Stimulated activated CD8-positive, alpha-beta memory T cell treated with anti-CD3 and anti-CD28 coated beads, Interleukin-4, amount 100 ng/mL, for 48 hours (primary cell): ENCODE data around the gene AGPAT3.
A peak's percentile ranks its signal among the peaks of the same experiment; 100 is the strongest.
"Not testable (repeated sequence)": the region's sequence is repeated elsewhere in the genome, so short reads cannot be mapped to it uniquely, and the experiment has no call there.

Experiments used
- DNase-seq: peaks from one replicate; pipeline ENCODE4 v3.0.0-alpha.2; 2020

The AGPAT3 gene

DNA sequence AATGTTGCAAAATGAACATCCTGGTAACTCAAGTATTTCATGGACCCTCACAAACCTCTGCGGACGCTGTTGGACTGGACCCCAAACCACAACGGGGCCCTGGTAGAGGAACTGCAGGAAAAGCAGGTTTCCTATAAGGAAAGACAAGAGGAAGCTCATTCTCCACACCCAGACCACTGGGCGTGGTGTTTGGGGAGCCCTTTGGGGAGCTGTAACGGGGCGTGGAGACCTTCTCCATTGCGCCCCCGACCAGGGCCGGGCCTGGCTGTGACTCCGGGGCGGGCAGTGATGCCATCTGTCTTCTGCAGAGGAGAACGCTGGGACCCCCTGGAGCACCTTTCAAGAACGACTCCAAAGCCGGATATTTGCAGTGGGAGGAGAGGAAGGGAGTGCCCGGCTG lies 30.0 kb upstream of the AGPAT3 start:
- DNase-seq = no peak

DNA sequence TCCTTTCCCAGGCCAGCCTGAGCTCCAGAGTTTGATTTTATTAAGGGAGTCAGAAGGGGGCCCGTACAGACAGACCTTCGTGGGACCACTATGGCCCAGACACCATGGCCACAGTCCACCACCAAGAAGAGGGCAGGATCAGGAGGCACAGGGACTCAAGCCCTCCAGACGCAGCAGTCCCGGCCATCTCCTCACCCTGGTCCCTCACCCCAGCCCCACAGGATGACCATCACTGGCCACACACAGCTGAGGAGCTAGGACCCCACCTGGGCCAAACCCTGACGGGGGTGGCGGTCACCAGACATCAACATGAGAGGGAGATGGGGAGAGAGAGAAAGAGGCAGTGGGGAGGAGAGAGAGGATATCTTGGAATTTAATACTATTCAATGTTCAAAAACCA lies 29.2 kb upstream of the AGPAT3 start:
- DNase-seq = no peak

DNA sequence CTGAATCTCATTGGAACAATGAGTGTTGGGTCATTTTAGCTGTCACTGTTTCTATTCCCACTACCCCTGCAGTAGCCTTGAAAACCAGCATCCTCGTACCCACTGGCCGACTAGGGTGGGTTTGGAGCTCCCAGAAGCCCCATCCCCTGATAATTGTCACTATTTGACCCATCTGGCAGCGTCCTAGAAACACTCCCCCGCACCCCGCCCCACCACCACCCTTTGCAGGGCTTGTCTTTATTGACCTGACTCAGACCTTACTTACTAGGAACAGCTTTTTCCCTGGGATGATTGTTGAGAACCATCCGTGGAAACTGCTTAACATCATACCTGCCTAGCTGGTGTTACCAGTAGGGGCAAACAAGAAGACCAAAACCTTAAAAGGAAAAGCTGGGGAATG lies 28.4 kb upstream of the AGPAT3 start:
- no peak for DNase-seq

GRCh38 chr21:43840259-43840658 lies 24.8 kb upstream of the AGPAT3 start:
- DNase-seq = no peak

DNA sequence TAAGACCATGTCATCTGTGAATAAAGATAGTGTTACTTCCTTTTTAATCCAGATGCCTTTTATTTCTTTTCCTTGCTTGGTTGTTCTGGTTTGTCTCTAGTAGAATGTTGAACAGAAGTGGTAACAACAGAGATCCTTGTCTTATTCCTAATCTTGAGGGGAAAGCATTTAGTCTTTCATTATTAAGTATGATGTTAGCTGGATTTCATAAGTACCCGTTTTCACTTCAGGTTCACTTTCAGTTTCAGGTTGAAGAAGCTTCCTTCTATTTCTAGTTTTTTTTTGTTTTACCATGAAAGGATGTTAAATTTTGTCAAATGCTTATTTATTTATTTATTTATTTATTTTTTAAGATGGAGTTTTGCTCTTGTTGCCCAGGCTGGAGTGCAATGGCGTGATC lies 22.3 kb upstream of the AGPAT3 start:
- no peak for DNase-seq

DNA sequence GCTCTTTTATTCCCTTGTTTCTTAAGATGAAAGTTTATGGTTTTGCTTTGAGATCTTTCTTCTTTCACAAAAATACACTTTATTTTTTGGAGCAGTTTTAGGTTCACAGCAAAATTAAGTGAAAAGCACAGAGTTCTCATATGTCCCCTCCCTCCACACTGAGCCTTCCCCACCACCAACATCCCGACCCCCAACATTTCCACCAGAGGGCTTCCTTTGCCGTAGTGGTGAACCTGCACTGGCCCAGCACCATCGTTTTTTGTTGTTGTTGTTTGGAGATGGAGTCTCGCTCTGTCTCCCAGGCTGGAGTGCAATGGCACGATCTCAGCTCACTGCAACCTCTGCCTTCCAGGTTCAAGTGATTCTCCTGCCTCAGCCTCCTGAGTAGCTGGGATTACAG lies 20.1 kb upstream of the AGPAT3 start:
- DNase-seq = not testable (repeated sequence)

GRCh38 chr21:43845386-43845785 lies 19.6 kb upstream of the AGPAT3 start:
- DNase-seq = no peak

DNA sequence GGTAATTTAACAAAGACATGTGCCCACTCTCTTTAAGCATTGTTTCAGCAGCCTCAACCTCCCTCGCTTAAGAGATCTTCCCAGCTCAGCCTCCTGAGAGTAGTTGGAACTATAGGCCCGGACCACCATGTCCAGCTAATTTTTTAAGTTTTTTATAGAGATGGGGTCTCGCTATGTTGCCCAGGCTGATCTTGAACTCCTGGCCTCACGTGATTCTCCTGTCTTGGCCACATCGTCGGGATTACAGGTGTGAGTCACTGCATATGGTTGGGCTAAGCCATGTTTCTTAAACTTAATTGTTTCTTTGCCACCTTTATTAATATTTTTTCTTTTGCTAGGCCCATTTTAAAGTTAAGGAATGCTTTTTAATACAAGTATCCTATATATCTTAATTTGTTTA lies 18.6 kb upstream of the AGPAT3 start:
- no peak for DNase-seq

DNA sequence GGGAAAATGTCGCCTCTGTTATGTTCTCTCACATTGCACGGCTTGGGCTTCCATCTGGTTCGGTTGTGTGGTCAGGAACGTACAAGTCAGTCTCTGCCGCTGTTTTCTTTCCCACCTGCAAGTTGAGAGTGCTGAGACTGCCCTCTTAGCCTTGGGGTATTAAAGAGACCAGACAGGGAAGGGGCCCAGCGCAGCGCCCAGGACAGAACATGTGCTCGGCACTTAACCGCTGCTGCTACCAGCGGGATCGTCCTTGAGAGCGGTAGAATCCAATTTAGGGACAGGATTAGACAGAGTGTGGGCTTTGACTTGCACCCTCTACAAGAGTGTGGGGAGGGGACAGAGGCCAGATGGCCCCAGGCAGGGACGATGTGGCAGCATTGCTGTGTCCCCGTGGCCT lies 17.7 kb upstream of the AGPAT3 start:
- DNase-seq = no peak

- DNase-seq = no peak
These were observed 16.3 kb upstream of the AGPAT3 start for GRCh38 chr21:43848771-43849170.

DNA sequence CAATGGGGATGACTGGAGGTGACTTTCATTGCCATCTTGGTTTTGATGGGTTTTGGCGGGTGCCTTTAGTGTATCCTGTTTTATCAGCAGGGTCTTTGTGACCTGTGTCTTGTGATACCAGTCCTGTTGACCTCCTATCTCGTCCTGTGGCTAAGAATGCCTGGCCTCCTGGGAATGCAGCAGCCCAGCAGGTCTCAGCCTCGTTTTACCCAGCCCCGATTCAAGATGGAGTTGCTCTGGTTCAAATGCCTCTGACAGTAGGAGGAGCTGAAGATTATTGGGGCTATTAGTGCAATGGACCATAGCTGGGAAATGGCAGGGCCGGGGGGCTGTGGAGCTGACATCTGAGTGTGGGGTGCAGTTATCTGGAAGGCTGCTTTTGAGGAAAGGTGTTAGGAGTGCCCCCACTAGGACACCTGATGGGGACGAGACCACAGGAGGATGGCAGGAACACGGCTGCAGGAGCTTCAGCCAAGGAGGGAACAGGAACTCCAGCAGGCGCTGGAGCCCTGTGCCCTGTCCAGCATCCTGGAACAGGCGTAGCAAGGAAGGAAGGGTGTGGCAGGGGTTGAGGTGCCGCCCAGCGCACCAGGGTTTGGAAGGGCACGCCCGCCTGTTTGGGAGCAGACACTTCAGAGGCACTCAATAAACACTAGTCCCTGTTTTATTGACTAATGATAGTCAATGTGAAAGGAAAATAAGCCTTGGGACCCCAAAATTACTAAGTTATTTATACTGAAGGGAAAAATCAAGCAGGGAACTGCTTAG lies 15.3 kb upstream of the AGPAT3 start:
- DNase-seq = no peak

DNA sequence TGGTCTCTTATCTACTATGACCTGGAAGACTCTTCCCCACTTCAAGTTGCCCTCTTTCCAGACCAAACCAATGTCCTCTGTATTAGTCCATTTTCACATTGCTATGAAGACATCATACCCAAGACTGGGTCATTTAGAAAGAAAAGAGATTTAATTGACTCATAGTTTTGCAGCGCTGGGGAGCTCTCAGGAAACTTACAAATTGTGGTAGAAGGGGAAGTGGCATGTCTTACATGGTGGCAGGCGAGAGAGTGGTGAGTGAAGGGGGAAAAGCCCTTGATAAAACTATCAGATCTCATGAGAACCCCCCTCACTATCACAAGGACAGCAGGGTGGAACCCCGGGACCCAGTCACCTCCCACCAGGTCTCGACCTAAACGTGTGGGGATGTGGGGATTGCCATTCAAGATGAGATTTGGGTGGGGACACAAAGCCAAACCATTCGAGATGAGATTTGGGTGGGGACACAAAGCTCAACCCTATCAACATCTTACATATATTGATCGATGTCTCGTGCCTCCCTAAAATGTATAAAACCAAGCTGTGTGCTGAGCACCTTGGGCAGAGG lies 14.2 kb upstream of the AGPAT3 start:
- no peak for DNase-seq

DNA sequence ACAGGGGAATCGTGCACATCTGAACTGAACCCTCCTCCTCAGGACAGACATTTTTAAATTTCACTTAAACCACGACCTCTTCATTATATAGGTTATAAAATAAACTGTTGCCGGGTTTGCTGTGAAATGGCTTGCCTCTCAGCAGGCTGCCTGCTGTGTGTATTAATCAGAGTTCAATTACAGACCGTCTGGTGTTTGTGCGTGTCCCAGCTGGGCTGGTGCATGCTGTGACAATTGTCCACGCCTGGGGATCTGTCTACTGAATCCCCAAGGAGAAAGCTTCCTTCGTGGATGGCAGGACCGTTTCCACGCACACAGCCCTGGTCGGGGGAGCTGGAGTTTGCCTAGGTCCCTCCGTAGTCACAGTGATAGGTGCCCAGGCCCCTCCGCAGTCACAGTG lies 13.4 kb upstream of the AGPAT3 start:
- no peak for DNase-seq

GRCh38 chr21:43853851-43854772 lies 10.9 kb upstream of the AGPAT3 start:
- DNase-seq = no peak

DNA sequence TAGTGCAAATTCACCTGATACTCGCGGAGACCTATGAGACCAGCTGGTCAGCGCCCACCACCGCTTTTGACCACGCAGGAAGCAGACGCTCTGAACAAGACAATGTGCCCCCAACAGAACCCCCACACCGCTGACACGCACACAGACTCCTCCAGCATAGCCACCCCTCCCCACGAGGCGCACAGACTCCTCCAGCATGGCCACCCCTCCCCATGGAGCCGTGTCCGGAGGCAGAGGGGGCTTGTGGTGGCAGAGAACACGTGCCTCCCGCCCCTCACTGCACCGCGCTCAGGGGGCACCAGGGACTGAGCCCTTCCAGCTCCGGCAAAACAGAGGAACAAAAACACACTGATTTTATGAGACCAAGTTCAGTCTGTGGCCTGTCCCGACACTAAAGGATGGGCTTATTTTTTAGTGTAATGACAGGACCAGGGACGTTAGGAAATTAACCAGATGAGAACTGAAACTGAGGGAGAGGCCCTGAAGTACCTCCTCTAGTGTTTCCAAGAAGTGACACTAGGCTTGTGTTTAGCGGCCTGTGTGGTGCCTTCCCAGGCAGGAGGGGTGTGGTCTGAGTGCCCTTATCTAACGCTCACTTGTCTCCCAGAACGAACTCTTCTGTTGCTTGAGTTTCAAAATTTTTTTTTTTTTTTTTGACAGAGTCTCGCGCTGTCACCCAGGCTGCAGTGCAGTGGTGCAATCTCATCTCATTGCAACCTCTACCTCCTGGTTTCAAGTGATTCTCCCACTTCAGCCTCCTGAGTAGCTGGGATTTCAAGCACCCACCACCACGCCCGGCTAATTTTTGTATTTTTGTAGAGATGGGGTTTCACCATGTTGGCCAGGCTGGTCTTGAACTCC lies 10.0 kb upstream of the AGPAT3 start:
- DNase-seq = peak; percentile 59

DNA sequence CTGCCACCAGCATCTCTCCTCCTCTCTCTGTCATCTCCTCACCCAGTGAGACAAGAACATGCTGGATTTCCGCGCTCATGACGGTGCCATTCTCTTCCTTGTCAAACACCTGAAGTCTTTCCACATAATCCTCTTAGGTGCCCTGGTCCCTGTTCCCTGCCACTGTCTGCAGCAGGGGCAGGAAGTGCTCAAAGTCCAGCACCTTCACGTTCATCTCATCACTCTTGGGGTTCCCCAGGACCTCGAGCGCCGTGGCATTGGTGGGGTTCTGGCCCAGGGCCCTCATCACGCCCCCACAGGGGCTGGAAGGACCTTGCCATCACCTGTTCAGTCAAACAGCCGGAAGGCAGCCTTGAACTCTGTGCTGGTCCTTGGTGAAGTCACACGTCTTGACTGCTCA lies 9.1 kb upstream of the AGPAT3 start:
- DNase-seq = no peak

DNA sequence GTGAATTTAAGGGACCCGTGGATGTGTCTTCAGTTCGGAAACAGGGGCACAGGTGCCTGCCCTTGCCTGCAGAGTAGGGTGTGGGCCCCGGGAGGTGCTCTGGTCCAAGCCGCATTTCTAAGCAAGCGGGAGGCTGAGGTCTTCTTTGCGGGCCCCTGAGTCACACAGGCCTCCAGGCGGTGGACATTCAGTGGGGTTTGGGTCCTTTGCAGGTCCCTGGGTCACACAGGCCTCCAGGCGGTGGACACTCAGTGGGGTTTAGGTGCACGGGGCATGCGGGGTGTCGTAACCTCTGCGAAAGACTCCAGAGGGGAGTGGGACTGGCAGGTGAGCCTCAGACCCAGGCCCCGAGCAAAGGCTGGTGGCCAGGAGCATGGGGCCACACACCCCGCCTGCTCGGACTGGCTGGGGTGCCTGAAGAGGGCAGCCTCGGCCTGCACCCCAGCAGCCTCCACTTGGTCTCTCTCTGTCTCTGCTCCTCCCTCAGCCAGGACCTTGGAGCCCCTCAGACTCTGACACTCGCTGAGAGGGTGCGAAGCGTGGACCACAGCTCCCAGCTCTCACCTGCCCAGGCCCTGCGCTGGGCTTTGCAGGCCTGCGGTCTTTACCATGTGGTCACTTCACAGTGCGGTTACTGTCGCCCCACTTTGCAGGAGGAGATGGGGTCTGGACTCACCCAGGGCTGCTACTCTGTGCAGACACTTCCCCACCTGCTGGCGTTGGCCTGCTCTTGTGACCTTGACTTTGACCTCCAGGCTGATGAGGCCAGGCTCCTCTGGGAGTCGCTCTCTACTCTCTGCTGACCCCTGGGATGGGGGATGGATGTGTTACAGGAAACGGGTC lies 6.0 kb upstream of the AGPAT3 start:
- no peak for DNase-seq

DNA sequence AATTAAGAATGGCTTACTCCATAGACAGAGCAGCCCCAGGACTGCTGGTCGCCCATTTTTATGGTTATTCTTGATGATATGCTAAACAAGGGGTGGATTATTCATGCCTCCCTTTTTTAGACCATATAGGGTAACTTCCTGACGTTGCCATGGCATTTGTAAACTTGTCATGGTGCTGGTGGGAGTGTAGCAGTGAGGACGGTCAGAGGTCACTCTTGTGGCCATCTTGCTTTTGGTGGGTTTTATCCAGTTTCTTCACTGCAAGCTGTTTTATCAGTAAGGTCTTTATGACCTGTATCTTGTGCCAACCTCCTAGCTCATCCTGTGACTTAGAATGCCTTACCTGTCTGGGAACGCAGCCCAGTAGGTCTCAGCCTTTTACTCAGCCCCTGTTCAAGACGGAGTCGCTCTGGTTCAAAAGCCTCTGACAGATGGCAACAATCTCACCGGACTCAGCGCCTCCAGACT lies 5.2 kb upstream of the AGPAT3 start:
- no peak for DNase-seq

- no peak for DNase-seq
These were observed 3.3 kb upstream of the AGPAT3 start for GRCh38 chr21:43861706-43862105.

DNA sequence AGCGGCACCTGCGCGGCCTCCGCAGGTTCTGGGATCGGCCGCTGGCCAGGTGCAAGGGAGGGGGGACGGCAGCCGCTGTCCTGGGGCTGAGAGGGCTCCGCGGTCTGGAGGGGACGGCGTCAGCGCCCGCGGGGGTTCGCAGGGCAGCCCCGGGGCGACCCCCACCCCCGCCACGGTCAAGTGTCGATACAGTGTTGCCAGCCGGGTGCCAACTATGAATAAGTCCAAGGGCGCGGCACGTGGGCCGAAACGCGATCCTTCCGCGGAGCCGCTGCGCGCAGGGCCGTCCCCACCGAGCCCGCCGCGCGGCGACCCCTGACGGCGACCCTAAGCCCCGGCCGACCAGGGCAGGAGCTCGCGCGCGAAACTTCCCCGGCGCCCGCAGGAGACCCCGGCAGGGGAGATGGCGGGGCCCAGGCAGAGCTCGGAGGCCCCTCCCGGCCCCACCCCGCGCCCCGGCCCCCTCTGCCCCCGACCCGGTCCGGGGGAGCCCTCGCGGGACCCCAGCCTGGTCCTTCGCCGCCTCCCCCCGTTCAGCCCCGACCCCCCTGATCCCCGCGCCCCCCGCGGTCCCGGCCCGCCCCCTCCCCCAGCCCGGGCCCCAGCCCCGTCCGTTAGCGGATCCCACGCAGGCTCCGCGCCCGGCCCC lies 586 bp upstream of the AGPAT3 start:
- peak; percentile 62 for DNase-seq

DNA sequence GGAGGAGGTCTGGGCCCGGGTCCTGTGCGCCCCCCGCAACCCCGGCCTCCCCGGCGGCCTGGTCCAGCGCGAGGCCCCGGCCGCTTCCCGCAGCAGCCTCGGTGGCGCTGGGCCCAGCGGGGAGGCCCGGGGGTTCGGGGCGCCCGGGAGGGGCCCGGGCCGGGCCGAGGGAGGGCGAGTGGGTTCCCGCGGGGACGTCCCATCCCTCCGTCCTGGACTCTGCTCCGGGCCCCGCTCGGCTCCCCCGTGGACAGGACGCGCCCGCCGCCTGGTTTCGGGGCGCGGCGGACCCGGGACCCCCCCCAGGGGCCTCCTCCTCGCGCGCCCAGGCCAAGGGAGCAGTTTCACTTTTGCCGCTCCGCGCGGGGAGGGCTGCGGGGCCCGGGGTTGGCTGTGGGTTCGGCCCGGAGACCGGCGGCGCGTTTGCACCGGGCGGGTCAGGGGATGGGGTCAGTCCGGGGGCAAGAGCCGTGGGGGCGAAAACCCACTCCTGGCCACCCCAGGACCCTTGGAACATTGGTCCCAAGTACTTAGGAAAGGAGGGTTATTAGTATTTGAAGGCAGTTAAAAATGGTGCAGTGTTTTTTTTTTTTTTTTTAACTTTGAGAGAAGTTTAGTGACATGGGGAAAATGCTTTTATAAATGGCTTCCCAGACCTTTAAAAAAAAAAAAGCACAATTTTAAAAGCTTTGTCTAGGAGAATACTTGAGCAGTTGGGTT lies 677 bp downstream of the AGPAT3 start:
- peak; percentile 64 for DNase-seq
